CD4-positive, alpha-beta T cell treated with Interleukin-6 at 100 ng/mL for 8 hours (primary cell): Measurements from ENCODE around the gene POMP.

Experiments
- DNase-seq: peaks from one replicate; pipeline ENCODE4 v3.0.0-alpha.2; 2020; ENCODE audit warnings: mixed read lengths, low spot score

Gene POMP, protein sequence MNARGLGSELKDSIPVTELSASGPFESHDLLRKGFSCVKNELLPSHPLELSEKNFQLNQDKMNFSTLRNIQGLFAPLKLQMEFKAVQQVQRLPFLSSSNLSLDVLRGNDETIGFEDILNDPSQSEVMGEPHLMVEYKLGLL

GRCh38 chr13:28658796-28659620, at the start of gene POMP:
Gene POMP, plus strand, starts transcription at chr13:28659130. Its CDS starts 55 bp downstream, at chr13:28659185.
- DNase-seq: peak; percentile 88

GRCh38 chr13:28609381-28609780, 49.5 kb upstream of the POMP start:
- DNase-seq: no peak

DNA sequence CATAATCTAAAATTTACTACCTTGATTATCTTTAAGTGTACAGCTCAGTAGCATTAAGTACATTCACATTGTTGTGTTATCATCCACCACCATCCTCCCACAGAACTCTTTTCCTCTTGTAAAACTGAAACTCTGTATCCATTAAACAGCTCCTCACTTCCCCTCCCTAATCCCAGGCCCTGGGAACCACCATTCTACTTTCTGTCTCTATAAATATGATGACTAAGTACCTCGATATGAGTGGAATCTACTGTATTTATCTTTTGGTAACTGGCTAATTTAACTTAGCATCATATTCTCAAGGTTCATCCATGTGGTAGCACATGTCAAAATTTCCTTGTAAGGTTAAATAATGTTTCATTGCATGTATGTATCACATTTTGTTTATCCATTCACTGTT, 49.0 kb upstream of the POMP start:
- no peak for DNase-seq

DNA sequence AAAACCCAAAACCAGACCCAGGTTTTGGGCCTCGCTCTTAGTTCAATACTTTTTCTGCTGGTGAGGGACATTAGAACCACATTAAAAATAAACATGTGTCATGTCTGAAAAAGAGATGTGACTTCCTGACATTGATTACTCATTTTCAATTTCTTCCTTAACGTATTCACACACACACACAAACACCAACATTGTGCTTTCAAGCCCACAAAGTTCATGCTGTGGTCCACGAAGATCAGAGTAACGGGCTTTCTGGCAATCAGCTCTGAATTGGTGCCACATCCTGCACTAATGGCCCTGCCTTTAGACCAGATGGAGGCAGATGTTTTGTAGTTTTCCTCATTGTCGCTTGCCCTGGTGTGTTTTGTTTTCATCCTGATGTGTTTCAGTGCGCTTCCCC, 47.9 kb upstream of the POMP start:
- no peak for DNase-seq

DNA sequence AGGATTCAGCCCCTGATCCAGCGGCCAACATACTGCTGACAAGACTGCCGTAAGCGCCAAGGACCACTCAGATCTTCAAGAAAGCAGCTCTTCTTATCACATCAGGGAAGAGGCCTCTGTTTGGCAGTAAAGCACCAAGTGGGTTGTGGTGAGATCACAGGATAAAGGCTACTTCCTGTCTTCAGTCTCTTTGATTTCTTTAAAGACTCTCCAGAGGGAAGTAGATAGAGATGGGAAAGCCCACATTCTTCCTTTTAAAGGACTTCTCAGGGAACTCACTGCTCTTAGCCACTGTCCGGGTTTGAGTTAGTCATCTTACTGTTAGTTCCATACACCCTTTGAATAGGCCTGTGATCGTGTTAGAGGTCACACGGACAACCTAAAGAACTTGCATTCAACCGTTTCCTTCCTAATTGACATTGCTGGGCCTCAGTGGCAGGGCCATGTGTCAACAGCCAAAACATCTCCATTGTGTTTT, 47.2 kb upstream of the POMP start:
- DNase-seq: peak; percentile 6

GRCh38 chr13:28613562-28613961, 45.4 kb upstream of the POMP start:
- DNase-seq: no peak

- no peak for DNase-seq
Observed at GRCh38 chr13:28615916-28616446, 42.9 kb upstream of the POMP start.

GRCh38 chr13:28618230-28618994, 40.5 kb upstream of the POMP start:
- no peak for DNase-seq

GRCh38 chr13:28620011-28620830, 38.7 kb upstream of the POMP start:
- DNase-seq: no peak

DNA sequence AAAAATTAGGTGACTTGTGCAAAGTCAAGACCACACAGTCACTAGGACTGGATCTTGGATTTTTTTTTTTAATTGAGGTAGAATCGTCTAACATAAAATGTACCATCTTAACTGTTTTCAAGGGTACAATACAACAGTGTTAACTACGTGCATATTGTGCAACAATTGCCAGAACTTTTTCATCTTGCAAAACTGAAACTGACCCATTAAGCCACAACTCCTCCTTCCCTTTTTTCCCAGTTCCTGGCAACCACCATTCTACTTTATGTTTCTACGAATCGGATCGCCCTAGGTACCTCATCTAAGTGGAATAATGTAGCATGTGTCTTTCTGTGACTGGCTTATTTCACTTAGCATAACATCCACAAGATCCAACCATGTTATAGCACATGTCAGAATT, 37.5 kb upstream of the POMP start:
- DNase-seq: no peak

DNA sequence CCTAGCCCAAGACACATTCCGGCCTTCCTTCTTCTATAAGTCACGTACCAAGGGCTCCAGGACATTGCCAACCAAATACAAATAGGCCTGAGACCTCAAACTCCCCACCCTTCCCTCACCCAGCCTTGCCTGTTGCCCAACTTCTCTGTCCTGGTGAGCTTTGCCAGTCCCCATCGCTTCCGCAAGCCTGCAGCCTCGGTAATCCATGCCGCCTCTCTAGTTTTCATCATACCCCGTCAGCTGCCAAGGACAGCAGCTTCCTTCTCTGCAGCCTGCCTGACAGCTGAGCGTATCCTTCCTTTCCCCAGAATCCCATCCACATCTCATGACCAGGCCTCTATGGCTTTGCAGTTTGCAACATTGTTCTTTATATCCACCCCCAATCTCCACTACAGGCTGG, 36.6 kb upstream of the POMP start:
- no peak for DNase-seq

- no peak for DNase-seq
Observed at GRCh38 chr13:28623782-28624706, 34.9 kb upstream of the POMP start.

DNA sequence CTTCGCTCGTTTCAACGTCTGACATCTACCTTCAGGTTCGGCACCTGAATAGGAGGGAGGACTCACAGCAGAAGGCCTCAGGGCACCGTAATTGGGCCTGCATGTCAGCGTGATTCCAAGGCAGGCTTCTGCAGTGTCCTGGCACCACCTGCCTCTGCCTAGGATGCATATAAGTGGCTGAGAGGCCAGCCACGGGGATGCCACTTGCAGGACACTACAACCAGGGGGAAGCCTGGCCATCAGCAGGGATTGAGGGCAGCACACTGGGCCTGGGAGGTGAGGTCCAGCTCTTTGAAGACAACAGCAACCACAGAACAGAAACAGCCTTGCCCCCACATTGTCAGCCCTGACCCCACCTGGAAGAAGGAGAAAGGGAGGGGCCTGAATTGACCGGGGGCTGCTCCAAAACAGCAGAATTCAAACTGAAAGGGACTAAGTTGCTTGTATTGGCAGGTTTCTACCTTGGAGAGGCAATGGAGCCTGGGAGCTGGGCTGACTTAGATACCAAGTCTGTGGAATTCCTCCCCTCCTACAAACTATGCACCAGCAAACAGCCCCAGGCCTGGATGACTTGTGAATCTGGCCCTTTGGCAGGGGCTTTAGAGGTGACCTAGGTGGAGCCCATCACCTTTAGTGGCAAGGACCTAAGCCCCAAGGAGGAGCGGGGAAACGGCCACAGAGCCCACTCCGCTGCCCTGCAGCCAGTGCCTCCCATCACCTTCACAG, 34.1 kb upstream of the POMP start:
- DNase-seq: no peak

- DNase-seq: no peak
Observed at GRCh38 chr13:28626266-28626665, 32.7 kb upstream of the POMP start.

- no peak for DNase-seq
Observed at GRCh38 chr13:28628241-28628640, 30.7 kb upstream of the POMP start.

- no peak for DNase-seq
Observed at GRCh38 chr13:28630869-28631268, 28.1 kb upstream of the POMP start.

- no peak for DNase-seq
Observed at GRCh38 chr13:28631801-28632200, 27.1 kb upstream of the POMP start.

GRCh38 chr13:28636069-28636468, 22.9 kb upstream of the POMP start:
- no peak for DNase-seq

GRCh38 chr13:28636677-28637317, 22.1 kb upstream of the POMP start:
- DNase-seq: peak; percentile 26
